Panc1 (cell line): Measurements from ENCODE around the gene MEGF10. TPM values are rescaled to one million over a fixed set of nuclear protein-coding genes. Genes with fewer than 3 reads are reported as not detected.

Experiments used
- ATAC-seq: fragments of 200-7000 bp; cut with Tn5 transposase; 2 replicates; pipeline ENCODE4 v1.9.1; 2020; ENCODE audit warnings: mild to moderate bottlenecking, moderate library complexity
- BruUV-seq: library from RNA; stranded (reverse); fragments of 400-500 nt; replicated peaks from 2 replicates; lab custom pipeline; 2021; lab: Mats Ljungman, UMichigan
- CTCF ChIA-PET: fragments of 300-600 bp; sonication (Branson Sonifier 250); formaldehyde crosslinking; loops from one replicate; lab custom pipeline; 2022; ENCODE audit warnings: antibody characterized with exemption; lab: Charles Lee
- POLR2A ChIA-PET: fragments of 300-600 bp; sonication (Branson Sonifier 250); formaldehyde crosslinking; loops from one replicate; lab custom pipeline; 2022; ENCODE audit warnings: antibody characterized with exemption; lab: Charles Lee
- DNase-seq: peaks from one replicate; pipeline ENCODE4 v3.0.0-alpha.2; 2010; ENCODE audit warnings: low read depth, low spot score
- H3K27ac ChIP-seq: 2 replicates; pipeline ENCODE4 v1.5.1; 2011; ENCODE audit warnings: mild to moderate bottlenecking, low read length, inconsistent platforms
- H3K27me3 ChIP-seq: fragments of 200-500 bp; sonication (Bioruptor generic); 2 replicates; pipeline ENCODE4 v1.6.0; 2014; ENCODE audit warnings: low read length, inconsistent platforms; ENCODE audit not compliant: control insufficient read depth, insufficient read depth
- H3K36me3 ChIP-seq: fragments of 200-500 bp; sonication (Bioruptor generic); 2 replicates; pipeline ENCODE4 v1.5.1; 2014; ENCODE audit warnings: inconsistent platforms, mild to moderate bottlenecking, low read length, moderate library complexity; ENCODE audit not compliant: control insufficient read depth, insufficient read depth
- H3K4me1 ChIP-seq: 2 replicates; pipeline ENCODE4 v1.5.1; 2011; ENCODE audit warnings: inconsistent platforms, mild to moderate bottlenecking, low read length, moderate library complexity; ENCODE audit not compliant: control insufficient read depth, insufficient read depth
- H3K4me3 ChIP-seq, 2 experiments: 2 replicates each; pipeline ENCODE4 v1.5.1; 2011 to 2012; ENCODE audit warnings: low read depth in 2 of 2, low read length in 2 of 2, mild to moderate bottlenecking in 2 of 2, inconsistent platforms in 1 of 2, moderate library complexity in 1 of 2
- H3K9me3 ChIP-seq: fragments of 200-500 bp; sonication (Bioruptor generic); 2 replicates; pipeline ENCODE4 v1.5.1; 2014; ENCODE audit warnings: low read depth, mild to moderate bottlenecking, inconsistent platforms, low read length, moderate library complexity; ENCODE audit not compliant: control insufficient read depth, insufficient read depth
- POLR2AphosphoS5 ChIP-seq: IDR thresholded peaks from 2 replicates; pipeline ENCODE4 v1.6.1; 2012; ENCODE audit warnings: mild to moderate bottlenecking, low read depth, low read length, moderate library complexity
- REST ChIP-seq, 2 experiments: IDR thresholded peaks; 2 replicates each; pipeline ENCODE4 v1.6.1; 2011 to 2012; ENCODE audit warnings: low read depth in 2 of 2, control low read depth in 1 of 2, low read length in 1 of 2, mild to moderate bottlenecking in 1 of 2, moderate library complexity in 1 of 2; ENCODE audit not compliant: insufficient read depth in 1 of 2
- SIN3A ChIP-seq: IDR thresholded peaks from 2 replicates; pipeline ENCODE4 v1.6.1; 2012; ENCODE audit warnings: low read depth, mild to moderate bottlenecking, low read length, moderate library complexity, borderline replicate concordance; ENCODE audit not compliant: insufficient read depth
- TCF7L2 ChIP-seq: IDR thresholded peaks from 2 replicates; pipeline ENCODE4 v1.6.1; 2011; ENCODE audit warnings: mild to moderate bottlenecking, low read depth, low read length, inconsistent platforms
- in situ Hi-C: cut with HindIII; loops from 2 replicates; pipeline ENCODE4 v1.10.0; 2016; ENCODE audit warnings: low sequenced_read_pairs, low pct_unique_long_range_greater_than_20kb
- intact Hi-C: fragments of 100-400 bp; cut with micrococcal nuclease; formaldehyde crosslinking; loops from one replicate; pipeline ENCODE4 v1.10.0; 2022; ENCODE audit not compliant: unreplicated experiment
- total RNA-seq: library from RNA; stranded (reverse); gene quantifications from one replicate; pipeline ENCODE4 v1.2.1, GENCODE V29; 2021; ENCODE audit not compliant: unreplicated experiment
- TF ChIP-seq, protein P1 (sequence below): fragments of 450-650 bp; IDR thresholded peaks from 2 replicates; pipeline ENCODE4 v1.5.1; 2017; ENCODE audit warnings: mild to moderate bottlenecking

MEGF10 gene
- total RNA-seq, 1 experiment from 2014 or later: not detected

GRCh38 chr5:127369796-127370195, 79.2 kb downstream of the MEGF10 start:
- ChIA-PET POLR2A (no interaction called here), CTCF (no interaction called here)
- H3K36me3 ChIP-seq: no peaks in the 10 kb centered on the region
- TF ChIP-seq REST (IDR thresholded peaks at IDR 0.05; ENCODE audit: insufficient read depth in 1 of 2, low read depth in 2 of 2, low read length in 1 of 2): no peak
- TF ChIP-seq SIN3A: no peak
- no peak for TF ChIP-seq POLR2AphosphoS5
- TF ChIP-seq, protein P1, sequence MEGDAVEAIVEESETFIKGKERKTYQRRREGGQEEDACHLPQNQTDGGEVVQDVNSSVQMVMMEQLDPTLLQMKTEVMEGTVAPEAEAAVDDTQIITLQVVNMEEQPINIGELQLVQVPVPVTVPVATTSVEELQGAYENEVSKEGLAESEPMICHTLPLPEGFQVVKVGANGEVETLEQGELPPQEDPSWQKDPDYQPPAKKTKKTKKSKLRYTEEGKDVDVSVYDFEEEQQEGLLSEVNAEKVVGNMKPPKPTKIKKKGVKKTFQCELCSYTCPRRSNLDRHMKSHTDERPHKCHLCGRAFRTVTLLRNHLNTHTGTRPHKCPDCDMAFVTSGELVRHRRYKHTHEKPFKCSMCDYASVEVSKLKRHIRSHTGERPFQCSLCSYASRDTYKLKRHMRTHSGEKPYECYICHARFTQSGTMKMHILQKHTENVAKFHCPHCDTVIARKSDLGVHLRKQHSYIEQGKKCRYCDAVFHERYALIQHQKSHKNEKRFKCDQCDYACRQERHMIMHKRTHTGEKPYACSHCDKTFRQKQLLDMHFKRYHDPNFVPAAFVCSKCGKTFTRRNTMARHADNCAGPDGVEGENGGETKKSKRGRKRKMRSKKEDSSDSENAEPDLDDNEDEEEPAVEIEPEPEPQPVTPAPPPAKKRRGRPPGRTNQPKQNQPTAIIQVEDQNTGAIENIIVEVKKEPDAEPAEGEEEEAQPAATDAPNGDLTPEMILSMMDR: no peak
- no peak for TF ChIP-seq TCF7L2
- H3K4me1 ChIP-seq: no peaks in the 10 kb centered on the region
- DNase-seq (no peak), ATAC-seq (no peak)
- intact Hi-C loops: no loop called here
- H3K4me3 ChIP-seq: no peak overlapping the region
- peaks cover 7% of the 10 kb centered on the region; the same call in 1 of the 2 replicates for H3K27me3 ChIP-seq
- BruUV-seq: no TSS peak
- no peak overlapping the region for H3K27ac ChIP-seq
- in situ Hi-C loops: no loop called here
- H3K9me3 ChIP-seq: no peaks in the 10 kb centered on the region

- in situ Hi-C loops: no loop called here
- Histone ChIP-seq H3K4me3 (no peak overlapping the region), H3K27me3 (peaks cover 7% of the 10 kb centered on the region; the same call in 1 of the 2 replicates), H3K36me3 (no peaks in the 10 kb centered on the region), H3K9me3 (no peaks in the 10 kb centered on the region), H3K27ac (no peak overlapping the region), H3K4me1 (no peaks in the 10 kb centered on the region)
- TF ChIP-seq TCF7L2 (no peak), POLR2AphosphoS5 (no peak), REST (IDR thresholded peaks at IDR 0.05; ENCODE audit: insufficient read depth in 1 of 2, low read depth in 2 of 2, low read length in 1 of 2) (no peak), SIN3A (no peak)
- TF ChIP-seq, protein P1: no peak
- ChIA-PET POLR2A (no interaction called here), CTCF (no interaction called here)
- intact Hi-C loops: no loop called here
- DNase-seq (no peak), ATAC-seq (no peak)
- BruUV-seq: no TSS peak
Measured at GRCh38 chr5:127370631-127371030, 80.0 kb downstream of the MEGF10 start.
